Amniotic stem cell (primary cell): ENCODE data around the gene CDH23.

Experiments used
- DNase-seq: peaks from one replicate; lab custom pipeline; 2025; lab: John Stamatoyannopoulos, UW

The CDH23 gene

DNA sequence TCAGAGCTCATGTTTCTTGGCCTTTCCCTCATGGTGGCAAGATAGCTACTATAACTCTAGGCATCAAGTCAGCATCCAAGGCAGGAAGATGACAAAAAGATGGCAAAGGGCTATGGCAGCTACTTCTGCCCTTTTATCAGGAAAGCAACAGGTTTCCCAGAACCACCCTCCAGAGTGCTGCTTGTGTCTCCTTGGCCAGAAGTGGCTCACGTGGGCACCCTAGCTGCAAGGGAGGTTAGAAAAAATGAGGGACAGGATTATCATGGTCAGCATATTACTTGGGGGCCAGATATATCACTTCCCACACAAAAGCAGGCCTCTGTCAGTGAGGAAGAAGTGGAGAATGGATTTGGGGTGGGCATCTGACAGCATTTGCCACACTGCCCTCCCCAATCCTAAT, 347.1 kb downstream of the CDH23 start:
- DNase-seq = no peak

DNA sequence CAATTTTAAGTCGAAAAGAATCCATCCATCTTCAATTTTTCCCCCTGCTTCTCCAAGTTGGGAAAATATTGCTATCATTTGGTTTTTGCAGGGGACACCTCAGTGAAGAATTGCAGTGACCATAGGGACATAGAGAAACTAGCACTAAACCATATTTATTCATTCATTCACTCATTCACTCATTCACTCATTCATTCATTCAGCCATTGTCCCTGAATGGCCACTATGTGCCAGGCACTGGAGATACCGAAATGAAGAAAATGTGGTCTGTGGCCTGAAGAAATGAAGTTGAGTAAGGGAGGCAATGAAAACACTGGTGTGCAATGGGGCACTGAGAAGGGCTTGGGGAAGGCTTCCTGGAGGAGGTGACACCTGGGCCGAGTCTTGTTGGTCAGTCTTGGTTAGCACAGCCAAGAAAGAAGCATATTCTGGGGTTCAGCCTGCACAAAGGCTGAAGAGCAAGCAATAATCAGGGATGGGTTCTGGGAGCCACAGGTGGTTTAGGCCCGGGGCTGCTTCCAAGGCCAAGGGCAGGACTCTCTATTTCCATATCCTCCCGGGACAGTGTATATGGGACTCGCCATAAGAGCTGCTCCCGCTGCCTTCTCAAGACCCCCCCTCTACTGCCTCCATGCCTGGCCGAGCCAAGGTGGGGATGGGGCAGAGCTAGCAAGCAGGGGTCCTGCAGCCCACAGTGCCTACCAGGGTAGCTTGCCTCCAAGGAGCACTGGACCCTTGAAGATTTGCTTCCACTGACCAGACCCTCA, 348.4 kb downstream of the CDH23 start:
- DNase-seq = no peak

DNA sequence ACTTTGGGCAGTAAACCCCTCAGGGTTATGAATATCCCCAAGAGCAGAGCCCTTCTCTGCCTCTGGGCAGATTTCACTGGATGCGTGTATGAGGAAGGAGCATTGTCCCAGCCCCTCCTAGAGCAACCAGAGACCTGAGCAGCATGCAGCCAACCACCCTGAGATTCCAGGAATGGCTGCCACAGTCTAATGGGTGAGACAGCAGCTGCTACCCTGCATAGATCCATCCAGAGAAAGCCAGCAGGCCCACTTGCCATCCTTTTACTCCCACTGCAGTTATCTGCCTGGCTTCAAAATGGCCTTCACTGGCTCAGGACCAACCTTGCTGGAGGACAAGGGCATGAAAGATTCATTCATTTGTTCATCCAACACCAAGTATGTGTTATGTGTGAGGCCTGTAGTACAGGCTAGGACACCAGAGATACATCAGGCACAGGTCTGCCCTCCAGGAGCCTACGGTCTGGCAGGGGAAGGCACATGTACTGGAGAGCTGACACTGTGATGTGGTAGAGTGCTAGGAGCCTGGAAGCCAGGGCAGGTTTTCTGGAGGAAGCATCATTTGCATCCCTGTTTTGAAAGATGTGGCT, 349.0 kb downstream of the CDH23 start:
- DNase-seq = no peak

DNA sequence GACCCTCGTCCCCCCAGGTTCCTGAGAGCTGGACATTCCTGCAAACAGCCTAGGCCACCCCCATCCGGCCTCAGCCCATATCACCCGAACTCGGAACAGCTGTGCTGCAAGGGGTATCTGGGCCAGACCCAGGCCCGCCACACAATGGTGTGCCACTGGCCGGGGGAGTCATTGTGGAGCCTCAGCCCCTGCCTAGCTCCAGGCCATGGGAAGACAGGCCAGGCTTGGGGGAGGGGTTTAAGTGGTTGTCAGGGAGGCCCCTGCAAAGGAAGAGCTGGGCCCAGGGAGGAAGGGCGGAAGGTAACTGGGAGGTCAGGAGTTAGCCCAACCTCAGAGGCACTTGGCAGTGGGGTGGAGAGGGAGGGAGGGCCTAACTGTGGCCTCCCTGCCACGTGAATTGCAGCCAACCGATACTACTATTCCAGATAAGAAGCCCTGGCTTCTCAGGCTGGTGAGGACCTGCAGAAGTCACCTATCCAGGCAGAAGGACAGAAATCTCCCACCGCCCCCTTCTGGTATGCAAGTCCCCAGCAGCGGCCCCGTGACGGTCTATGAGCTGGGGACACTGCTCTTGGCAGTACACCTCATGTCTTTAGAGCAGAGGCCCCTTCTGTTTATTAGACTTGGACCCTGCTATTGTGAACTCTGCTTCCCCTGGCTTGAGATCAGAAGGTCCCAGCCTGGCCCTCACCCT, 349.8 kb downstream of the CDH23 start:
- DNase-seq = no peak

DNA sequence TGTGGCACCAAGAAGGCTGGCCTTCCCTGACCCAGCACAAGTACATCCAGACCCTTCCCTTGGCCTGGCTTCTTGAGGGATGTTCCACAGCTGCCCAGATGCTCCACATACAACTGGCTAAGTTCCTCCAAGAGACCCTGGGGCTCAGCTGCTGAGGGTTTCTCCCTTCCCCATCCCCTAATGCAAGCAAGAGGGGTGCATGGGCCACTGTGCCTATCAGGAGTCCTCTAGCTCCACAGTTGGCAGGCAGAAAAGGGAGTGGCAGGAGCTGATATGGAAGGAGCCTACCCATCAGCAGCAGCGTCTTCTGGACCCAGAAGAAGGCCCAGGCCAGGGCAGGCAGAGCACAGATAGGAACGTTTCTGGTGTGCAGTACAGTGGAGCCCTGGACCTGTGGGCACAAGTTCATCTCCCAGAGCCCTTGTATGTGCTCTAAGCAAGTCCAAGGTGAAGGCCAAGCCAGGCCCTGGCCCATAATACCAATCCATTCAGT, 350.4 kb downstream of the CDH23 start:
- no peak for DNase-seq

DNA sequence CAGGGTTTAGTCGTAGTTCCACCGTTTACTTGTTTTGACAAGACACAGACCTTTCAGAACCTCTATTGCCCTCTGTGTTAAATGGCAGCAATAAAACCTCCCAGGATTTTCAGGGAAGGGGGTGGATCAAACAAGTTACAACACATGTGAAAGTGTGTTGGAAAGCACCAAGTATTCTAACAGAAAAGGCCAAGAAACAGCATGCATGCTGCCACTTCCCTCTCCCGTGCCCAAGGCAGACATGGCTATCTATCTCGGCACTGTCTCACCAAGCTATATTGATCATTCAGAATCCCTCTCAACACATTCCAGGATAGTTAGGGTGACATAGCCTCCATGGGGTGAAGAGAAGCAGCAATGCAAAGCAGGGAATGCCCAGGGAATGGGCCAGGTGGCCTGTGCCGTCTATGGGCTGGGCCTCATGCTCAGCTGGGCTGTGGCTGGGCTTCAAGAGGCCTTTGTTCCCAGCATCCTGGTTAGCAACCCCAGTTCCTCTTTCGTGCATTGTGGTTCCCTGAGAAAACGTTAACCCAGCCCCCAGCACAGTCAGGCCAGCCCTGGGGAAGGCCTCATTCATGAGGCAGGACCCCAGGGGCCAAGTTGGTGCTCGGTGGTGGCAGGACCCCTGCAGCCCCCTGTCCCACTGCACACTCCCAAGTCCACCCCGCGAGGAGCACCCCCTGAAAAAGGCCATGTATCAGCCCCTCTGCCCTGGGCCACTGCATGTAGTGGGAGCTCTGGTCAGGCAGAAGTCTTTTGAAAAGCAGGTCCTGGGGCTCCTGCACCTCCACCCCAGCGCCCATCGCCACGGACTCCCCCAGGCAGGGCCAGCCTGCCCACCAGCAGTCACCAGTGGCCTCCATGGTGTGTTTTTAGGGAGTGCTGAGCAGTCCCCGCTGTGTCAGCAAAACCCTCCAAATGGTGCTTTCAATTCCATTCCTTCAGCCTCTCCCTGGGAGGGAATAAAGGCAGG, 351.1 kb downstream of the CDH23 start:
- DNase-seq = no peak

DNA sequence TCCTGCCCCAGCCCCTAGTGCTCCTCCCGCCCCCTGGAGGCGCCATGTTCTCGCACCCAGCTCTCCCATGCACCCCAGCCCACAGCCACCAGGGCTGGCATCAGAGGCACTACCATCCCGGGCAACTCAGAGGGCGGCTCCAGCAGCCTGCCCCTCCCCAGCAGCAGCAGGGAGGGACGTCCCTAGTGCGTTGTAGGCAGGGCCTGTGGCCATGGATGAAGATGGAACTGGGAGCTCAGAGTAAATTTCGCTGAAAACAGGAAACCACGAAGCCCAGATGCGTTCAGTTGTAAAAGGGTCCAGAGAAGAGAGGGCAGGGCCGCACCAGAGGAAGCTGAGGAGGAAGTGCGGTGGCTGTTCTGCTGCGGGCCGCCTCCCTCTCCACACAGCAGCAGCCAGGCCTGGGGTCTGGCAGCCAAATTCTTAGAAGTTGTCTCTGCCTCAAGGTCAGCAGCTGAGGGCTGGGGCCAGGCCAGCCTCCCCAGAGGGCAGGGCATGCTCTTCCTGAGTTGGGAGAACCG, 352.0 kb downstream of the CDH23 start:
- DNase-seq = no peak

DNA sequence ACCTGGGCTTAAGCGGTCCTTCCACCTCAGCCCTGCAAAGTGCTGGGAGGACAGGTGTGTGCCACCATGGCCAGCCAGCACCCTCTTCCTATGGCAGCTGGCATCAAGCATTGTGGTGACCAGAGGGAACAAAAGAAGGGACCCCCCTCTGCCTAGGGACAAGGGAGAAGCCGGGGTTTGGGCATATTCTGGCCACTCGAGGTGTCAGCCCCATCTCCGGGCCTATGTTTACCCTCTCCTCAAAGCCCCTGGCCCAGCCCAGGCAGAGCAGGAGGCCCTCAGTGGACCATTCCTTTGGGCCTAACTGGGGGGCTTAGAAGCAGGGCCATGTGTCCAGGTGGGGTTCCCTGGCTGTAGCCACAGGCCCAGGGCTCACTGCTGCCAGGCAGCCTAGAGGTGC, 352.7 kb downstream of the CDH23 start:
- no peak for DNase-seq

DNA sequence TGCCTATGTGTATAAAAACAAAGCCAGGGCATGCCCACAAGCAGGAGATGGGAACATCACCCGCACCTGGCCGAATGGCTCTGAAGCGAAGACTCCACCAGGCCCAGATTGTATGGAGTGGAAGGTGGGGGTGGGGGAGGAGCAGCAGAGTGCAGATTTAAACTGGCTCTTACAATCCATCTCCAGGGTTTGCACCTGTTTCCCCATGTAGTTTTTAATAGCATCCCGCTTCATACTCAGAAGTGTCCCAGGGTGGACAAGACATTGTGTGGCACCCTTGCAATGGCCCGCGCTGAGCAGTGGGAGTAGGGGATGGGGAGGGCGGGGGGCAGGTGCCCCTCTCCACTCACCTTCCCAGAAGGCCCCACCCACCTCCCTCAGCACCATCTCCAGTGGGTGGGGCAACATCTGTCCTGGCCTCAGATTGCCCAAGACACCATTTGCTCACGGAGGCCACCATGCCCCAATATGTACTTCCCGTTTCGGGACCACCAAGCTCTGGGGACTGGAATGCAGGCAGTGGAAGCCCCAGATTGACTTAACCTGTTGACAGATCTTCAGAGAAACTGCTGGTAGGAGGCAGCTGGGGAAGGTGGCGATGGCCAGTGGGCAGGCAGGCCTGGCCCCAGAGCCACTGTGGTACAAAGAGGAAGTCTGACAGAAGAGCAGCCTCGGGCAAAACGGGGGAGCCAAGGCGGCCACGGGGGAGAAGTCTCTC, 353.6 kb downstream of the CDH23 start:
- DNase-seq = no peak

DNA sequence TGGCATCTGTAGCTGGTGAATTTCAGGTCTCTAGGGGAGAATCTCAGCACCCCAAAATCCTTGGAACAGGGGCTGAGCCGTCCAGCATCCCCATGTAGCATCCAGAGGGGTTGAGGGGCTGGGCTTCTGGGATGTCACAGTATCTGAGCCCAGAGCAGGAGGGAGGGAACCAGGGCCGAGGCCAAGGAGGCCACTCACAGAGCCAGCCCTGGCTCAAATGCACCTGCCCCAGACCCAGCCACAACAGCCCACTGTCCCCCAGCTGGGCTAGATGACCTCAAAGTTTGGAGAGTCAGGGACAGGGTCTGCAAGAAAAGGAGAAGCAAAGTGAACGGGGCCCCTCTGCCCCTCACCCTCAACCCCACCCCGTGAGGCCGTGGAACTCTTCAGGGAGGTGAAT, 354.3 kb downstream of the CDH23 start:
- DNase-seq = no peak

DNA sequence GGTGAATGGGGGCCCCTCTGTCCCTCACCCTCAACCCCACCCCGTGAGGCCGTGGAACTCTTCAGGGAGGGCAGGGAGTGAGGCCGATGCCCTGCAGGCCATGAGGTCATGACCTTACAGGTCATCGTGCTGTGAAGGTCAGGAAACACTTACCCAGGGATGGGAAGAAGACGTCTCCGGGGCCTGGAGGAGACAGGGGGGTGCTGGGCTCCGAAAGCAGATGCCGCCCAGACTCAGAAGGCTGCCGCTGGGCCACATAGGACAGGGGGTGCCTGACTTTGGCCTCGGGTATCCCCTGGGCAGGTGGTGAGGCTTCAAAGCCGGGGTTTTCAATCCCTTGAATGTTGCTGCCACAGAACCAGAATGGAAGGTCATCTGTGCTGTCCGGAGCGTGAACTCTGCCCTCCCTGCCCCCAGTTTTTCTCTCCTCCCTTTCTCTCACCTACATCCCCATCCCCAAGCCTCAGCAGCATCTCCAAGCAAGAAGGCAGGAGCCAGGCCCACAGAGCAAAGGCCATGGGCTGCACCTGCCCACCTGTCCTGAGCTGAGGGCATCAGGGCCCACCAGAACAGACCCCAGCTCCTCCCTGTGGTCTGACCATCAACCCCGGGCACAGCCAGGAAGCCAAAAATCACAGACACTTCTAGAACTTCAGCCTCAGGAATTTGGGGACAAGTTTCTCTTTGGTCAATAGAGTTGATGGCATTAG, 354.9 kb downstream of the CDH23 start:
- no peak for DNase-seq

DNA sequence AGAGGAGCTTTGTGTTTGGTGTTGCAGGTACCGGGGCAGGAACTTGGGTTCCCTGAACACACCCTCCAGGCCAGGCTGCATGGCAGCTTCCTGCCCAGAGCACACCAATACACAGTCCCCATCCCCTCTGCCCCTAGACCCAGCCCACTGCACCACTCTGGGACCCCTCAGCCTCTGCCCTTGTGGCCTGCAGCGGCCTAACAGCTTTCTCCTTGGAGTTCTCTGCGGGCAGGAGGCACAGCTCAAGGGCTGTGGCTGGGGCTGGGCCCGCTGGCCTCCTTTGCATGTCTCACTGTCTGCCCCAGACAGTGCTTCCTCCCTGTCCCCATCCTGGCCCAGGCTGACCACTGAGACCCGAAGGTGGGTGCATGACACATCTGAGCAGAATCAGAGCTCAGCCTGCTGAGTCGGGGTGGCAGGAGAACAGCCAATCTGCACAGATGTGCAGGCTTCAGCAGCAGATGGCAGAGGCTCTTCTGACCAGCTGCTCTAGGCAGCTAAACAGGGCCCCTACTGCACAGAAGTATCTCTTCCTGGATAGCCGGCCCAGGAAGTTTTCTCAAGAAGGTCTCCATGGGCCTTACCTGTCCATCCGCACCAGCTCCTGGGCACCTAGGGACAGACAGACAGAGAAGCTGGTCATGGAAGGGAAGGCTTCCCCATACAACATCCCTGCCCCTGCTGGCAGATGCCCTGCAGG, 355.8 kb downstream of the CDH23 start:
- no peak for DNase-seq

DNA sequence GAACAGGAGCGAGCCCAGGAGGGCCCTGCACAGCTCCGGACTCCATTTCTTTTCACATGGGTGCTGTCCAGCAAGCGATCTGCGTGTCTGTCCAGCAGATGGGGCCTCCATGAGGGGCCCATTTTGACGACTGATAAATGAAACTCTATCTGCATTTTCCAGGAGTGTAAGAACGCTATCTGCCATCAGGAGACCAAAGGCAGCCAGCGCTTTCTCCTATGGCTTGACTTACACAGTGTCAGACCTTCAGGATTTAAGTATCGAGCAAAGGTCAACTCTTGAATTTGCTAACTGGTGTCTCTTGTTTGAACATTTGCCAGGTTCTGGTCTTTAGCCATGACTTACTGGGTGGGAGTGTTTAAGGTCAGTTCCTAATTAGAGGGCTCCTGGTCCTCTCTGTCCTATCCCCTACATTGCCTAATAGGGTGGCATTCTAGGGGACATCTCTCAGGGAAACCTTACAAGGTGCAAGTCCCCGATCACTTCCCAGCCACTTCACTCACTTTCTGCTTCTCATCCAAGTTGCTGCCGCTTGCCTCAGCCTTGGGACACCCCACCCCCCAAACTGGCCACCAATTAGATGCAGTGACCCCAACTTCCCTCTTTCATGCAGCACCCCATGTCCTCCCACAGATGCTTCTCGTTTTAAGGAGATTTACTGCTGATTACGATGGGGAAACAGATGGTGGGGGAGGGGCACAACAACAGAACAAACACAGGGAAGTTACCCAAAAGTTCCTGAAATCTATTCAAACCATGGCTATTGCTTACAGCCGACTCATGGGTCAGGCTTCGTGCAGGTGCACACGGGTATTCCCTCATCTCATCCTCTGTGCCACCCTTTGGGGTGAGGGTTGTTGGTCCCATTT, 356.6 kb downstream of the CDH23 start:
- no peak for DNase-seq

DNA sequence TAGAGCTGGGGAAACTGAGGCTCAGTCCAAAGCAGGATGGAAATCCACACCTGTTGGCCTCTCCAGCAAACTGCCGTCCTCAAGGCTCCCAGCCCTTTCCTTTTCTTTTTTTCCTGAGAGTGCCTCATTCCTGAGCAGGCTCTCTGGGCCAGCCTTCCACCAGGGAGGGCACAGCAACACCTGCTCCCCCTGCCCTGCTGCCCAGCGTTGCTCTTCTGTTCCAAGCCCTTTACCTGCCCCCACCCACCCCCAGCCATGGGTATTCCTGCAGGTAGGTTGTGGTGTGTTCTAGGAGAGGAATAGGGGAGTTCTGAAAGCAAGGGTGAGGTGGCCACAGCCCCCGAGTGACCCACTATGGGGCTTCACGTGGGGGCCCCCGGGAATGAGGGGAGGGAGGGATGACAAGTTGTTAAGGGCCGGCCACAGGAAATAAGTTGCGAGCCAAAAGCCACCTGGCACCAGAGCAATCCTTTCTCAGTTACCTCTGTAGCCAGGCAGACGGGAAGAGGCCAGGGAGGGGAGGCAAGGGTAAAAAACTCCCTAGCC, 357.3 kb downstream of the CDH23 start:
- DNase-seq = no peak

DNA sequence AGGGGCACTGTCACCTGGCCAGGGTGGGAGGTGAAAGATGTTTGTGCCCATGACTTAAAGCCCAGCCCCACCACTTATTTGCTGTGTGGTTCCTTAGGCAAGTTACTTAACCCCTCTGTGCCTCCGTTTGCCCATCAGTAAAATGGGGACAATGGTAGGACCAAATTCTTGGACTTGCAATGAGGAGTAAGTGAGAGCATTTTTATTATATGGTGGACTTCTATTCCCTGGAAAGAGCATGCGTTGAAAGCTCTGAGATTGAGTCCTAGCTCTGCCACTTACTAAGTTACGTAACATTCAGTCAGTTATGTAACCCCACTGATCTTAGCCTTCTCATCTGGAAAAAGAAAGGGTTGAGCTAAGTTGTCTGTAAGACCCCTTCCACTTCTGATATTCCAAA, 357.8 kb downstream of the CDH23 start:
- no peak for DNase-seq

DNA sequence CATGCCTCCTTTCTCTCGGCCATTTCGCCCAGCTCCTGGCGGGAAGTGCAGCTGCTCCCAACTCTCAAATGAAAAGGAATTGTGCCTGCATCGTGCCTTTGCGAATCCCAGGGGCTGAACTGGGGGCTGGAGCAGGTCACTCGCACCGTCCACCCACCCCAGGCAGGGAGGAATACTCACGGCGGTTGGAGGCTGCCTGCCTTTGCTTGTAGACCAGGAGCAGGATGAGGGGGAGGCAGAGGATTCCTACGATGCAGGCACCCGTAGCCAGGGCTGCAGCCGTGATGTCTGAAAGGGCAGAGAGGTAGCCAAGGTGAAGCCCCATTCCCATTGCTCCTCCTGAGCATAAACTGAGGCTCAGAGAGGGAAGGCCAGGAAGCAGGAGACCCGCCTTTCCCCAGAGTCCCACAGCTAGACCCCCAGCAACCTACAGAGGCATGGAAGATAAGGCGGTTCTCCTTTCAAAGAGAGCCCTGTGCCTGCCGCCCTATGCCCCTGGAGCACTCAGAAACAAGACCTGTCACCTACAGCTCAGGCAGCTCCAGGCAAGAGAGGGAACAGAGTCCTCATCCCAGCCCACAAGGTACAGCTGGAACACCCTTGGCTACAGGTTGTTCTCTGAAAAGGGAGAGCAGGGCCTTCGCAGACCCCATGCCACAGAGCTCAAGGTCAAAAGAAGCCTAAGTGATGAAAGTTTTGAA, 358.6 kb downstream of the CDH23 start:
- DNase-seq = no peak

DNA sequence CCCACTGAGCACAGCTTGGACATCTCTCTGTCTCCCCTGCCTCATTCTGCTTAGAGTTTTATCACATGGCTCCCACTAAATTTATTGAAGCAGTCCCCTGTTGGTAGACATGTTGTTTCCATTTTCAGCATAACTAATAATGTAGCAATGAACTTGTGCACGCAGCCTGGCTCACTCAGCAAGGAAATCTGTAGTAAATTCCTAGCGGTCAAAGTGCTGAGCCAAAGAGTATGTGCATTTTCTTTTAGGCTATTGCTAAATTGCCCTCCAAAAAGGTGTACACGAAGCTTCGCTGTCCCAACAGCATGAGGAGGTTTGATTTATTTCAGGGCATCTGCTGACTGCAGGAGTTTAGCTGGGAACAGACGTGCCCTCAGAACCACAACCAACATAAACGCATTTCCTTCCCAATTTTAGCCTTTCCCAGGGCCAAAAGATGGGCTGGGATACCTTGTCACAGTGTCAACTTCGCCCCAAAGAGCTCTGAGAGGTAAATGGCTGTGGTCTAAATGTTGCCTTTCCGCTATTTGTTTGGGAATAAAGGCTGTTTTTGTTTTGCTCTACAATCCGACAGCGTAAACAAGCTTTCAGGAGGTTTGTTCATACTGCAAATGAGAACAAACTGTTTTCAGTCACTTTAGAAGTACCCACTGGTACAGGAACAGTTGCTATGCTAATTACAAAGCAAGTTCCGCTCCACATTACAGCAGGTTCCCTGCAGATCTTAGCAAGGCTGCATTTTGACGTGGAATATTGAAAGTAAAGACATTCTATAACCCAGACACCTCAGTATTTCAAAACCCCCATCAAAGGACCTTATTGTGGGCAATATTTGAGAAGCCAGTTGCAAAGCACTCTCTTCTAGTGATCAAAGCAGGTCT, 359.8 kb downstream of the CDH23 start:
- DNase-seq = no peak
